ENCODE measurements around the gene REXO1. TPM values are rescaled to one million over a fixed set of nuclear protein-coding genes. Genes with fewer than 3 reads are reported as not detected.

The REXO1 gene
- total and polyA plus RNA-seq, 2 donors (not counting 3 experiments of a cell fraction or from before 2014, with no cell fraction given) = 41.1 to 56.9 TPM

GRCh38 chr19:1819341-1820255, 28.7 kb downstream of the REXO1 start:
- CTCF ChIA-PET = interaction anchor here (1.0 to 1.5 kb wide), 2 partner anchors 18 to 147 kb away, joined by 3 to 6 read pairs; no protein-coding TSS in a partner anchor

More at GRCh38 chr19:1819341-1820255, 28.7 kb downstream of the REXO1 start:
- no peaks in the 10 kb centered on the region for H3K9me1 ChIP-seq (replicated peaks; ENCODE audit: control insufficient read depth, extremely low read depth, insufficient read depth, low read length)
- no peaks in the 10 kb centered on the region for H3K79me2 ChIP-seq (ENCODE audit: control insufficient read depth, insufficient read depth, low read length)
- DNase-seq (ENCODE audit: low read depth, low spot score) (no peak), FAIRE-seq (no peak)
- no peak overlapping the region for H3K27ac ChIP-seq (ENCODE audit: insufficient read depth, low read depth, low read length)
- dilution Hi-C loops (cut with MboI; ENCODE audit: extremely low pct_ligation_motif_present, low sequenced_read_pairs) (no loop called here), intact Hi-C loops (cut with micrococcal nuclease) (no loop called here)
- H3K4me1 ChIP-seq (ENCODE audit: control insufficient read depth, extremely low read depth, insufficient read depth, low read length) = no peaks in the 10 kb centered on the region
- H3K27me3 ChIP-seq (ENCODE audit: control insufficient read depth in 2 of 2, insufficient read depth in 2 of 2, low read length in 2 of 2) = no peaks in the 10 kb centered on the region
- H4K20me1 ChIP-seq (replicated peaks; ENCODE audit: control insufficient read depth, extremely low read depth, insufficient read depth, low read length) = no peaks in the 10 kb centered on the region
- no peak for TF ChIP-seq FOS (IDR thresholded peaks at IDR 0.05; ENCODE audit: borderline replicate concordance, insufficient read depth, low read length)
- no peak for TF ChIP-seq JUN (IDR thresholded peaks at IDR 0.05; ENCODE audit: borderline replicate concordance, insufficient read depth, insufficient read length, low read depth)
- TF ChIP-seq MAX (IDR thresholded peaks at IDR 0.05; ENCODE audit: insufficient read depth, insufficient read length) = no peak
- TF ChIP-seq MYC (IDR thresholded peaks at IDR 0.05; ENCODE audit: low read depth, low read length) = no peak
- no peak for TF ChIP-seq EZH2 (IDR thresholded peaks at IDR 0.05; ENCODE audit: borderline replicate concordance, low read depth, low read length, severe bottlenecking)
- TF ChIP-seq CTCF (IDR thresholded peaks at IDR 0.05; ENCODE audit: extremely low read depth in 1 of 2, insufficient read depth in 1 of 2, low read depth in 1 of 2, low read length in 2 of 2) = no peak
- no peak for TF ChIP-seq POLR2A (IDR thresholded peaks at IDR 0.05; ENCODE audit: low read depth, low read length)
- TF ChIP-seq POLR2AphosphoS5 (IDR thresholded peaks at IDR 0.05; ENCODE audit: insufficient read depth, low read depth, low read length) = no peak
- TF ChIP-seq GATA2 (IDR thresholded peaks at IDR 0.05; ENCODE audit: insufficient read depth, insufficient read length, low read depth, low read length) = no peak
- H3K9me3 ChIP-seq (replicated peaks; ENCODE audit: control insufficient read depth, insufficient read depth, low read length) = no peaks in the 10 kb centered on the region
- peaks cover 3 to 60% of the 10 kb centered on the region in 2 experiments for H3K36me3 ChIP-seq (ENCODE audit: control insufficient read depth in 2 of 2, extremely low read depth in 1 of 2, insufficient read depth in 2 of 2, low read length in 2 of 2)
- H3K4me2 ChIP-seq (ENCODE audit: insufficient read depth, low read length) = no peak overlapping the region
- no TSS peak for BruUV-seq (replicated peaks)
- POLR2A ChIA-PET = no interaction called here
- no peak overlapping the region for H3K4me3 ChIP-seq (replicated peaks in 1 of 3; ENCODE audit: insufficient read depth in 1 of 3, low read depth in 1 of 3, low read length in 3 of 3)
- H3K9ac ChIP-seq (replicated peaks; ENCODE audit: extremely low read depth, insufficient read depth, low read length) = no peak overlapping the region
- H2AFZ ChIP-seq (ENCODE audit: low read depth, low read length) = no peak overlapping the region

Measured in endothelial cell of umbilical vein (primary cell).